SU-DHL-6 (cell line): ENCODE data around the gene MUC20.

Experiments
- CTCF ChIP-seq: fragments of 200-600 bp; sonication (generic); IDR thresholded peaks from one replicate; pipeline ENCODE4 v1.5.1; 2017; ENCODE audit warnings: antibody characterized with exemption, mild to moderate bottlenecking, low read length, moderate library complexity; ENCODE audit not compliant: insufficient read depth, poor library complexity, severe bottlenecking
- EZH2phosphoT487 ChIP-seq: fragments of 200-600 bp; sonication (generic), shearing (Covaris generic); conservative IDR thresholded peaks from 2 replicates; pipeline ENCODE4 v1.6.1; 2018; ENCODE audit warnings: mild to moderate bottlenecking, antibody characterized with exemption, low read length, moderate library complexity, mixed read lengths

GRCh38 chr3:195736866-195737490 is 16.2 kb downstream of the MUC20 start:
- TF ChIP-seq CTCF (peak; percentile 13), EZH2phosphoT487 (no peak)
